Thymus (tissue), 11 donors: ENCODE data around the gene MGLL. TPM values are rescaled to one million over a fixed set of nuclear protein-coding genes. Genes with fewer than 3 reads are reported as not detected.

Source experiments
- DNase-seq, 9 donors: peaks; one replicate each; pipeline ENCODE4 v3.0.0-alpha.2; 2013; ENCODE audit warnings: low spot score in 9 of 9, low read depth in 6 of 9, missing footprints in 1 of 9
- H3K27ac ChIP-seq, 2 donors: one replicate each; pipeline ENCODE4 v1.5.1; 2013; ENCODE audit warnings: control low read depth in 1 of 2, low read depth in 1 of 2, low read length in 1 of 2, mild to moderate bottlenecking in 1 of 2, moderate library complexity in 1 of 2
- H3K27me3 ChIP-seq, 2 donors: one replicate each; pipeline ENCODE4 v1.5.1; 2013; ENCODE audit warnings: low read length in 1 of 2; ENCODE audit not compliant: control insufficient read depth in 2 of 2, insufficient read depth in 1 of 2
- H3K36me3 ChIP-seq, 2 donors: one replicate each; pipeline ENCODE4 v1.5.1; 2013; ENCODE audit warnings: low read length in 1 of 2, mild to moderate bottlenecking in 1 of 2, moderate library complexity in 1 of 2; ENCODE audit not compliant: control insufficient read depth in 2 of 2, insufficient read depth in 2 of 2
- H3K4me1 ChIP-seq, 2 donors: one replicate each; pipeline ENCODE4 v1.5.1; 2013; ENCODE audit warnings: low read length in 2 of 2; ENCODE audit not compliant: control insufficient read depth in 2 of 2, insufficient read depth in 2 of 2
- H3K4me3 ChIP-seq, 2 donors: one replicate each; pipeline ENCODE4 v1.5.1; 2013; ENCODE audit warnings: low read length in 2 of 2, control low read depth in 1 of 2, mild to moderate bottlenecking in 1 of 2
- H3K9me3 ChIP-seq, 2 donors: one replicate each; pipeline ENCODE4 v1.5.1; 2013; ENCODE audit warnings: low read length in 1 of 2, mild to moderate bottlenecking in 1 of 2; ENCODE audit not compliant: control insufficient read depth in 2 of 2, insufficient read depth in 1 of 2
- WGBS: extraction: QIAGEN DNeasy Blood & Tissue Kit; methylation state at CpG from one replicate; pipeline ENCODE4 v1.1.7; 2013; 5-methylcytosine and 5-hydroxymethylcytosine counted together
- polyA plus RNA-seq: library from polyadenylated mRNA; stranded (reverse); fragments of 200-250 nt; gene quantifications from one replicate; pipeline ENCODE4 v1.2.3, GENCODE V29; 2013
- total RNA-seq: library from RNA; stranded (reverse); fragments of 120-200 nt; gene quantifications from one replicate; pipeline ENCODE4 v1.2.4, GENCODE V29; 2013
- donor health status: healthy.

MGLL gene
- total and polyA plus RNA-seq, 2 donors = 5.4 to 15.2 TPM

DNA sequence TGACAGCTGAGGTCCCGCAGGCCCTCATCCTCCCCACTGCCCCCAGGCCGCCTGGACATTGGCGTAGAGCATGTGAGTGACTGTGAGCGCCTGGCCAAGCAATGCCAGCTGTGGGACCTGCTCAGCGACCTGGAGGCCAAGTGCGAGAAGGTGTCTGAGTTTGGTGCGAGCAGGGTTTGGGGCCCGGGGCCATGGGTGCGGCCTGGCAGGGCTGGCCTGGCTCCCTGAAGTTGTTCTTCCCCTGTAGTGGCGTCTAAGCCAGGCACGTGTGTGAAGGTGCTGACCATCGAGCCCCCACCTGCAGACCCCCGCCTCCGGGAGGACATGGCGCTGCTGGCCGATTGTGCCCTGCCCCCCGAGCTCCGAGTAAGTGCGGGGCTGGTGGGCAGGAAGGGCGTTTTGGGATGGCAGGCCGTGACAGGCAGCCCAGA lies 145.4 kb downstream of the MGLL start:
- Histone ChIP-seq H3K36me3 (peaks cover 26 to 55% of the 10 kb centered on the region in 2 donors), H3K9me3 (no peaks in the 10 kb centered on the region), H3K27me3 (no peaks in the 10 kb centered on the region), H3K4me1 (peaks cover 10 to 16% of the 10 kb centered on the region in 2 donors), H3K27ac (no peak overlapping the region), H3K4me3 (no peak overlapping the region)
- 98% methylated on average over 21 of the region's 21 CpGs for WGBS
- DNase-seq = no peak

- no peak for DNase-seq
- H3K4me3 ChIP-seq = no peak overlapping the region
- 95% methylated on average over 4 of the region's 4 CpGs for WGBS
- H3K36me3 ChIP-seq = peaks cover 26 to 55% of the 10 kb centered on the region in 2 donors
- no peaks in the 10 kb centered on the region for H3K27me3 ChIP-seq
- no peak overlapping the region for H3K27ac ChIP-seq
- no peaks in the 10 kb centered on the region for H3K9me3 ChIP-seq
- H3K4me1 ChIP-seq = peaks cover 10 to 21% of the 10 kb centered on the region in 2 donors
These were observed 145.9 kb downstream of the MGLL start for GRCh38 chr3:127676456-127676855.

GRCh38 chr3:127675651-127676391 lies 146.5 kb downstream of the MGLL start:
- 97% methylated on average over 29 of the region's 29 CpGs for WGBS
- no peak overlapping the region for H3K27ac ChIP-seq
- H3K36me3 ChIP-seq = peaks cover 26 to 55% of the 10 kb centered on the region in 2 donors
- H3K4me3 ChIP-seq = no peak overlapping the region
- H3K27me3 ChIP-seq = no peaks in the 10 kb centered on the region
- H3K9me3 ChIP-seq = no peaks in the 10 kb centered on the region
- no peak for DNase-seq
- peaks cover 10 to 26% of the 10 kb centered on the region in 2 donors for H3K4me1 ChIP-seq

DNA sequence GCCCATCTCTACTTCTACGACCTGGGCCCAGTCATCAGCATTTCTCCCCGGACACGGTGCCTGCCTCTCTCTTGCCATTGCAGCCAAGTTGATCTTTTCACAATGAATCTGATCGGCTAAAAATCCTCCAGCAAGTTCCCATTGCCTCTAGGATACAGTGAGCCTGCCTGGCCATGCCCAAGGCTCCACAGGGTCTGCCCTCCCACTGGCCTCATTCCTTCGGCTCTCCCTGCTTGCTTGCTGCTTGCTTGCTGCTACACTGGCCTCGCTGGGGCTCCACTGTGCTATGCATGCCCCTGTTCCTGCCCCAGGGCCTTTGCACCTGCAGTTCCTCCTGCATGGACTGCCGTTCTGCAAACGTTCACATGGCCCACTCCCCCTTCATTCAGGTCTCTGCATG lies 147.5 kb downstream of the MGLL start:
- no peak for DNase-seq
- Histone ChIP-seq H3K9me3 (no peaks in the 10 kb centered on the region), H3K27ac (no peak overlapping the region), H3K4me1 (peaks cover 10 to 26% of the 10 kb centered on the region in 2 donors), H3K4me3 (no peak overlapping the region), H3K36me3 (peaks cover 26 to 47% of the 10 kb centered on the region in 2 donors), H3K27me3 (no peaks in the 10 kb centered on the region)
- 90% methylated on average over 8 of the region's 8 CpGs for WGBS

GRCh38 chr3:127674101-127674721 lies 148.1 kb downstream of the MGLL start:
- Histone ChIP-seq H3K9me3 (no peaks in the 10 kb centered on the region), H3K4me1 (peaks cover 10 to 26% of the 10 kb centered on the region in 2 donors), H3K27ac (no peak overlapping the region), H3K36me3 (peaks cover 26 to 45% of the 10 kb centered on the region in 2 donors), H3K4me3 (peak overlapping the region; percentile 65 to 90), H3K27me3 (no peaks in the 10 kb centered on the region)
- peak in 1 of 9 donors; percentile 25 for DNase-seq
- WGBS = 88% methylated on average over 17 of the region's 17 CpGs

DNA sequence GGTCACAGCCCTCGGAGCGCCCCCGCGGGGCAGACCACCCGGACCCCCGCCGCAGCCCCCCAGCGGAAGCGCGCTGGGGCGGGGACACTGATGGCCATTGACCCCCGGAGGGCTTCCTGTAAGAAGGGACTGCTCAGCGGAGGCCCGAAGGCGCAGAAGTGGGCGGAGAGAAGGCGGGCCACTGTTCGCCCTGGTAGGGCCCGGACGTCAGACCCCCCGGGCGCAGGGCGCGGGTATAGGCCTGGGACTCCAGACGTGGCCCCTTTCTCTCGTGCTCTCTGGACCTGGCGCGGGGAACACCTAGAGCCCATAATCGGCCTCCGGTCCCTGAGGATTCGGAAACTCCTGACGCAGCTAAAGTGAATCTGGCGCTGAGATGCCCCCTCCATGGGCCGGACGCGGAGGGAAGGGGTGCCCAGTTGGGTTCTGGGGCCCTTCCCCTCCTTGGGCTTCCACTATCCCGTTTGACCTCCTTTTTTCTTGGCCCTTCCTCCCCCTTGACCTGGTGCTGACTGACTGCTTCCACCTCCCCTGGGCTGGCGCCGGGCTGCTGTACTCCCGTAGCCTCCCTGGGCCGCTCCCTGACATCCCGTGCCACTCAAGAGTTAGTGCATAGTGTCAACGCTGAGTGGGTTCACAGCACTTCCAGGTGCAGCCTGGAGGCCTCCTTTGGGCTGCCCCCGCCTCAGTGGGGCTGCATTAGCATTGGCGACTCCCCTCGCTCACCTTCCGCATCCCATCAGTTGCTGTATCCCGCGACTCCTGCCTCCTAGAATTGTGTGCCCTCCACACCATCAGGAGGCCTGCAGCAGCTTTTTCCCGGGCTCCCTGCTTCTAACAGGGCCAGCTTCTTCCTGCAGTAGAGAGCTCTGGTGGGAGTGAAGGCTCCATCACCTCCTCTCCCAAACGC lies 148.9 kb downstream of the MGLL start:
- Histone ChIP-seq H3K4me1 (peaks cover 10 to 26% of the 10 kb centered on the region in 2 donors), H3K27me3 (no peaks in the 10 kb centered on the region), H3K27ac (peak overlapping the region; percentile 36 to 93), H3K36me3 (peaks cover 22 to 37% of the 10 kb centered on the region in 2 donors), H3K9me3 (no peaks in the 10 kb centered on the region), H3K4me3 (peak overlapping the region; percentile 65 to 90)
- peak in 5 of 9 donors; percentile 27 to 66 (median 52) for DNase-seq
- 32% methylated on average over 51 of the region's 51 CpGs for WGBS

- DNase-seq = peak in 7 of 9 donors; percentile 63 to 90 (median 78)
- Histone ChIP-seq H3K4me3 (peak within 1 kb of the TSS; percentile 74 to 90), H3K4me1 (peaks cover 10 to 26% of the 10 kb centered on the region in 2 donors)
These were observed 149.7 kb downstream of the MGLL start, which contains the start of gene ABTB1 for GRCh38 chr3:127672429-127673190. Gene ABTB1, plus strand, starts transcription at chr3:127672952. Its CDS starts 74 bp downstream, at chr3:127673026.

More at GRCh38 chr3:127672429-127673190, 149.7 kb downstream of the MGLL start, which contains the start of gene ABTB1:
- Histone ChIP-seq H3K27me3 (no peaks in the 10 kb centered on the region), H3K36me3 (peaks cover 16 to 29% of the 10 kb centered on the region in 2 donors), H3K27ac (peak within 1 kb of the TSS; percentile 92 to 96), H3K9me3 (no peaks in the 10 kb centered on the region)
- WGBS = 1% methylated on average over 102 of the region's 102 CpGs
